GM12878 (cell line): ENCODE results near the gene SPHKAP. TPM values are rescaled to one million over a fixed set of nuclear protein-coding genes. Genes with fewer than 3 reads are reported as not detected.

ENCODE experiments used
- ATAC-seq: fragments of 200-7000 bp; cut with Tn5 transposase; 3 replicates; pipeline ENCODE4 v1.9.1; 2020; ENCODE audit warnings: mild to moderate bottlenecking, moderate library complexity
- BruUV-seq: library from RNA; stranded (reverse); fragments of 400-500 nt; replicated peaks from 2 replicates; lab custom pipeline; 2021; lab: Mats Ljungman, UMichigan
- CTCF ChIA-PET: fragments of 300-600 bp; sonication (Branson Sonifier 250); formaldehyde crosslinking; extraction: SDS; loops from one replicate; lab custom pipeline; 2021; ENCODE audit warnings: inconsistent platforms; lab: Yijun Ruan, JAX
- POLR2A ChIA-PET: fragments of 350-600 bp; formaldehyde crosslinking; extraction: SDS; loops from one replicate; lab custom pipeline; 2021; ENCODE audit warnings: inconsistent platforms; lab: Charles Lee
- RAD21 ChIA-PET: fragments of 300-600 bp; sonication (Branson Sonifier 250); formaldehyde crosslinking; loops from one replicate; lab custom pipeline; 2023; ENCODE audit warnings: antibody characterized with exemption; ENCODE audit not compliant: unreplicated experiment; lab: Charles Lee
- SMC1A ChIA-PET: fragments of 300-600 bp; sonication (Branson Sonifier 250); formaldehyde crosslinking; loops from one replicate; lab custom pipeline; 2023; ENCODE audit not compliant: unreplicated experiment, uncharacterized antibody; lab: Charles Lee
- DNase-seq: peaks from one replicate; pipeline ENCODE4 v3.0.0-alpha.2; 2011; ENCODE audit warnings: low read depth, low spot score
- FAIRE-seq: peaks from 3 replicates; lab custom pipeline; 2011; peaks lifted over from hg19 to GRCh38; lab: Jason Lieb, UNC
- H2AFZ ChIP-seq: 2 replicates; pipeline ENCODE4 v1.6.0; 2011; ENCODE audit warnings: low read depth, low read length, control low read depth; ENCODE audit not compliant: control insufficient read depth
- H3K27ac ChIP-seq: 2 replicates; pipeline ENCODE4 v1.5.1; 2011; ENCODE audit warnings: control low read depth; ENCODE audit not compliant: control insufficient read depth, insufficient read depth
- H3K27me3 ChIP-seq, 2 experiments: replicated peaks in 1 of 2; 2 replicates each; pipeline versions ENCODE4 v1.6.0 to v1.6.1; 2011; ENCODE audit warnings: low read length in 1 of 2; ENCODE audit not compliant: control insufficient read depth in 2 of 2, insufficient read depth in 2 of 2
- H3K36me3 ChIP-seq, 2 experiments: 2 replicates each; pipeline ENCODE4 v1.5.1; 2011; ENCODE audit warnings: low read length in 1 of 2; ENCODE audit not compliant: control insufficient read depth in 2 of 2, insufficient read depth in 2 of 2
- H3K4me1 ChIP-seq: 2 replicates; pipeline ENCODE4 v1.6.1; 2011; ENCODE audit warnings: mild to moderate bottlenecking, low read length, moderate library complexity, mixed read lengths; ENCODE audit not compliant: control insufficient read depth, insufficient read depth
- H3K4me2 ChIP-seq: 2 replicates; pipeline ENCODE4 v1.6.0; 2011; ENCODE audit warnings: control low read depth; ENCODE audit not compliant: control insufficient read depth, insufficient read depth
- H3K4me3 ChIP-seq: fragments of 200-600 bp; sonication (generic); 2 replicates; pipeline ENCODE4 v1.5.1; 2016
- H3K79me2 ChIP-seq: 2 replicates; pipeline ENCODE4 v1.6.0; 2011; ENCODE audit warnings: low read length; ENCODE audit not compliant: control insufficient read depth, insufficient read depth
- H3K9ac ChIP-seq: 2 replicates; pipeline ENCODE4 v1.8.0; 2011; ENCODE audit warnings: low read length, control low read depth, mixed read lengths; ENCODE audit not compliant: control insufficient read depth, insufficient read depth
- H3K9me3 ChIP-seq: replicated peaks from 3 replicates; pipeline ENCODE4 v1.5.1; 2011; ENCODE audit warnings: mild to moderate bottlenecking, low read length; ENCODE audit not compliant: control insufficient read depth, insufficient read depth
- H4K20me1 ChIP-seq: 2 replicates; pipeline ENCODE4 v1.6.0; 2011; ENCODE audit not compliant: control insufficient read depth, insufficient read depth
- DPF2 ChIP-seq: fragments of 450-650 bp; IDR thresholded peaks from 2 replicates; pipeline ENCODE4 v1.6.1; 2017; ENCODE audit warnings: mild to moderate bottlenecking
- GATAD2B ChIP-seq: fragments of 450-650 bp; conservative IDR thresholded peaks from 2 replicates; pipeline ENCODE4 v1.6.1; 2017; ENCODE audit warnings: low read depth, mild to moderate bottlenecking, moderate library complexity
- HDAC2 ChIP-seq: fragments of 200-600 bp; sonication (generic); IDR thresholded peaks from 2 replicates; pipeline ENCODE4 v1.6.1; 2017
- JUND ChIP-seq: IDR thresholded peaks from 2 replicates; pipeline ENCODE4 v1.6.1; 2012; ENCODE audit warnings: low read depth, mild to moderate bottlenecking, low read length, improper control_type of control experiment, moderate library complexity
- KDM1A ChIP-seq: fragments of 200-600 bp; sonication (generic); IDR thresholded peaks from 2 replicates; pipeline ENCODE4 v1.6.1; 2016; ENCODE audit warnings: borderline replicate concordance
- KLF5 ChIP-seq: fragments of 450-650 bp; IDR thresholded peaks from 2 replicates; pipeline ENCODE4 v1.6.1; 2014; ENCODE audit warnings: mild to moderate bottlenecking; ENCODE audit not compliant: partially characterized antibody
- MTA3 ChIP-seq: IDR thresholded peaks from 2 replicates; pipeline ENCODE4 v1.6.1; 2012; ENCODE audit warnings: low read length, inconsistent platforms, borderline replicate concordance
- NFIC ChIP-seq: IDR thresholded peaks from 2 replicates; pipeline ENCODE4 v1.6.1; 2012; ENCODE audit warnings: low read depth, mild to moderate bottlenecking, inconsistent platforms, low read length, moderate library complexity
- RCOR1 ChIP-seq: conservative IDR thresholded peaks from 2 replicates; pipeline ENCODE4 v1.6.1; 2012; ENCODE audit warnings: low read depth, low read length, improper control_type of control experiment
- RUNX3 ChIP-seq: IDR thresholded peaks from 2 replicates; pipeline ENCODE4 v1.6.1; 2012; ENCODE audit warnings: low read length, inconsistent platforms
- TAF1 ChIP-seq: IDR thresholded peaks from 2 replicates; pipeline ENCODE4 v1.6.1; 2011; ENCODE audit warnings: mild to moderate bottlenecking, low read depth, low read length, borderline replicate concordance
- WRNIP1 ChIP-seq: IDR thresholded peaks from 2 replicates; pipeline ENCODE4 v1.6.1; 2011; ENCODE audit warnings: low read depth, low read length, improper control_type of control experiment, borderline replicate concordance
- ZNF217 ChIP-seq: fragments of 450-650 bp; IDR thresholded peaks from 2 replicates; pipeline ENCODE4 v1.6.1; 2017; ENCODE audit warnings: antibody characterized with exemption, mild to moderate bottlenecking
- ZNF24 ChIP-seq: fragments of 450-650 bp; IDR thresholded peaks from 2 replicates; pipeline ENCODE4 v1.6.1; 2017; ENCODE audit warnings: antibody characterized with exemption, mild to moderate bottlenecking
- ZNF622 ChIP-seq: fragments of 450-650 bp; IDR thresholded peaks from 2 replicates; pipeline ENCODE4 v1.6.1; 2017; ENCODE audit warnings: mild to moderate bottlenecking, inconsistent platforms
- WGBS: methylation state at CpG from one replicate; pipeline ENCODE4 v1.1.6; 2016; ENCODE audit warnings: low lambda C conversion rate; ENCODE audit not compliant: insufficient replicate concordance, insufficient coverage; ENCODE audit errors: missing lambda C conversion rate; 5-methylcytosine and 5-hydroxymethylcytosine counted together
- in situ Hi-C: fragments of 300-500 bp; cut with MboI; formaldehyde crosslinking; loops from 9 replicates; pipeline ENCODE4 v1.14.3; 2018; ENCODE audit warnings: mixed read lengths
- intact Hi-C: fragments of 100-400 bp; cut with micrococcal nuclease; formaldehyde crosslinking; loops from one replicate; pipeline ENCODE4 v1.14.2; 2022; ENCODE audit not compliant: unreplicated experiment
- polyA plus RNA-seq, 11 experiments: library from polyadenylated mRNA; depleted of rRNA in 4 of 11; unstranded in 6 of 11; stranded (reverse) in 5 of 11; fragments of >200 nt; fragmentation: Nextera tagmentation in 4 of 11; fragmentation: Illumina TruSeq in 1 of 11; extraction: Ambion mirVana in 4 of 11; extraction: Trizol in 1 of 11; gene quantifications; 1 replicate in 1 of 11; 2 replicates in 10 of 11; pipeline versions ENCODE4 v1.2.1 to v1.2.3, GENCODE V29; 2011 to 2016; ENCODE audit warnings: inconsistent platforms in 2 of 11, missing spikeins in 2 of 11, low read depth in 1 of 11
- total RNA-seq, 4 experiments: library from RNA; depleted of rRNA in 3 of 4; stranded (reverse); fragments of >200 nt in 3 of 4; fragmentation: Illumina TruSeq in 1 of 4; extraction: Trizol in 1 of 4; gene quantifications; 2 replicates each; pipeline versions ENCODE4 v1.2.1 to v1.2.3, GENCODE V29; 2013 to 2021
- TF ChIP-seq, protein P1 (sequence below), 3 experiments: IDR thresholded peaks in 2 of 3; conservative IDR thresholded peaks in 1 of 3; 2 replicates each; pipeline ENCODE4 v1.5.1; 2011; ENCODE audit warnings: low read depth in 3 of 3, low read length in 3 of 3, mild to moderate bottlenecking in 3 of 3, control low read depth in 2 of 3, moderate library complexity in 2 of 3, inconsistent platforms in 1 of 3, mixed read lengths in 1 of 3; ENCODE audit not compliant: control insufficient read depth in 2 of 3, insufficient read depth in 1 of 3; ENCODE audit errors: extremely low read depth in 1 of 3
- TF ChIP-seq, protein P2 (sequence below): fragments of 450-650 bp; IDR thresholded peaks from 2 replicates; pipeline ENCODE4 v1.6.1; 2014; ENCODE audit warnings: mild to moderate bottlenecking

Gene SPHKAP
- total and polyA plus RNA-seq, 10 of the 15 experiments (the other 5 are each of a cell fraction or from before 2014, with no cell fraction given) = 0.03 TPM; not detected in 9

DNA sequence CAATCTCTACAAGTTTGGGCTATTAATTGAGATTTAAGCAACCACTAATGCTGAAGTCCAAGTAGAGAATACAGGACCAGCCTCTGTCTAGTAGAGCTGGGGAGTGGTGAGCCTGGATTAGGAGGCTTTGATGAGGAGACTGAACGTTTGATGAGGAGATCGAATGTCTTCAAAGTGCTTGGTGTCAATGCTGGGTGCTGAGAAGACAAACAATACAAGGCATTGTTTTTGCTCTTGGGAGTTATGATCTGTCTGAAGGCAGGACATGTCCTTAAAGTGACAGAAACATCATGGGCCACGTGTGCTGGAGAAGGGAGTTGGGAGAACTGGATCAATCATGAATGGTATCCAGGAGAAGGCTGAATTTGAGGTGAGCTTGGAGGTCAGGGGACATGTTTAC lies 143.6 kb downstream of the SPHKAP start:
- Histone ChIP-seq H3K36me3 (no peaks in the 10 kb centered on the region), H3K4me3 (no peak overlapping the region), H3K9ac (no peak overlapping the region), H3K27me3 (no peaks in the 10 kb centered on the region), H3K4me1 (no peaks in the 10 kb centered on the region), H3K27ac (no peak overlapping the region), H3K9me3 (no peaks in the 10 kb centered on the region), H4K20me1 (no peaks in the 10 kb centered on the region), H3K4me2 (no peak overlapping the region), H2AFZ (no peak overlapping the region), H3K79me2 (no peaks in the 10 kb centered on the region)
- in situ Hi-C loops = no loop called here
- ATAC-seq = no peak
- WGBS = 0% methylated on average over 3 of the region's 3 CpGs
- ChIA-PET SMC1A (interaction anchor here (1.2 kb wide), 1 partner anchor 13 kb away, joined by 3 read pairs; no protein-coding TSS in a partner anchor), RAD21 (no interaction called here), CTCF (interaction anchor here (1.0 to 3.2 kb wide), 2 partner anchors 619 to 622 kb away, joined by 3 to 10 read pairs; no protein-coding TSS in a partner anchor), POLR2A (no interaction called here)
- TF ChIP-seq ZNF24 (no peak), ZNF217 (no peak), DPF2 (no peak), TAF1 (no peak), WRNIP1 (no peak), HDAC2 (no peak), NFIC (no peak)
- FAIRE-seq = no peak
- intact Hi-C loops = loop anchor here (2.0 to 5.0 kb wide), 2 partner anchors 101 to 621 kb away; no protein-coding TSS in a partner anchor
- DNase-seq = no peak
- no TSS peak for BruUV-seq

DNA sequence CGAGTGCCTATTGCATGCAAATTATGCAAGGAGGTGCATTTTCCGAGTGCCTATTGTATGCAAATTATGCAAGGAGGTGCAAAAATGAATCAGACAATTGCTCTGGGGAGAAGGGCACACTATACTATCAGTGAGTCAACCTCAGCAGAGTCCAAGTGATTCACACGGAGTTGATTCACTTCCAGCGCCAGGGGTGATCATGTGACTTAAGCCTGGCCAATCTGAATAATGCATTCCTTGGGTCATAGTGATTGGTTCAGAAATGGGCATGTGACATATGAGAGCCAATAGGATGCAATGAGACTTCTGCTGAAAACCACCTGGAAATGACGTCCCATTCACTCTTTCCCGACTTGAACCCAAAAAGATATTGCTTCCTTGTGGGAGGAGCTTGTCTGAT lies 157.9 kb downstream of the SPHKAP start:
- Histone ChIP-seq H3K79me2 (no peaks in the 10 kb centered on the region), H3K27me3 (no peaks in the 10 kb centered on the region), H3K4me3 (no peak overlapping the region), H3K36me3 (no peaks in the 10 kb centered on the region), H3K9ac (no peak overlapping the region), H3K27ac (no peak overlapping the region), H3K4me1 (no peaks in the 10 kb centered on the region), H3K9me3 (no peaks in the 10 kb centered on the region), H4K20me1 (no peaks in the 10 kb centered on the region), H2AFZ (no peak overlapping the region), H3K4me2 (no peak overlapping the region)
- FAIRE-seq (no peak), ATAC-seq (no peak), DNase-seq (no peak)
- no TSS peak for BruUV-seq
- in situ Hi-C loops = no loop called here
- CTCF ChIA-PET = interaction anchor here (1.9 kb wide), 1 partner anchor 16 kb away, joined by 7 read pairs; no protein-coding TSS in a partner anchor
- intact Hi-C loops = no loop called here
- WGBS = 37% methylated on average over 6 of the region's 6 CpGs
- RAD21 ChIA-PET = no interaction called here
- POLR2A ChIA-PET = interaction anchor here (0.6 kb wide), 1 partner anchor 199 kb away, joined by 3 read pairs; no protein-coding TSS in a partner anchor
- SMC1A ChIA-PET = interaction anchor here (1.5 kb wide), 1 partner anchor 633 kb away, joined by 3 read pairs; no protein-coding TSS in a partner anchor
- TF ChIP-seq RCOR1 = no peak
- no peak for TF ChIP-seq MTA3
- no peak for TF ChIP-seq ZNF622
- no peak for TF ChIP-seq RUNX3
- no peak for TF ChIP-seq GATAD2B
- no peak for TF ChIP-seq JUND
- TF ChIP-seq, protein P1, sequence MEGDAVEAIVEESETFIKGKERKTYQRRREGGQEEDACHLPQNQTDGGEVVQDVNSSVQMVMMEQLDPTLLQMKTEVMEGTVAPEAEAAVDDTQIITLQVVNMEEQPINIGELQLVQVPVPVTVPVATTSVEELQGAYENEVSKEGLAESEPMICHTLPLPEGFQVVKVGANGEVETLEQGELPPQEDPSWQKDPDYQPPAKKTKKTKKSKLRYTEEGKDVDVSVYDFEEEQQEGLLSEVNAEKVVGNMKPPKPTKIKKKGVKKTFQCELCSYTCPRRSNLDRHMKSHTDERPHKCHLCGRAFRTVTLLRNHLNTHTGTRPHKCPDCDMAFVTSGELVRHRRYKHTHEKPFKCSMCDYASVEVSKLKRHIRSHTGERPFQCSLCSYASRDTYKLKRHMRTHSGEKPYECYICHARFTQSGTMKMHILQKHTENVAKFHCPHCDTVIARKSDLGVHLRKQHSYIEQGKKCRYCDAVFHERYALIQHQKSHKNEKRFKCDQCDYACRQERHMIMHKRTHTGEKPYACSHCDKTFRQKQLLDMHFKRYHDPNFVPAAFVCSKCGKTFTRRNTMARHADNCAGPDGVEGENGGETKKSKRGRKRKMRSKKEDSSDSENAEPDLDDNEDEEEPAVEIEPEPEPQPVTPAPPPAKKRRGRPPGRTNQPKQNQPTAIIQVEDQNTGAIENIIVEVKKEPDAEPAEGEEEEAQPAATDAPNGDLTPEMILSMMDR (IDR thresholded peaks at IDR 0.05 in 2 of 3, conservative IDR thresholded peaks at IDR 0.05 in 1 of 3; ENCODE audit: control insufficient read depth in 2 of 3, extremely low read depth in 1 of 3, insufficient read depth in 1 of 3, low read depth in 3 of 3, low read length in 3 of 3) = no peak
- TF ChIP-seq, protein P2, sequence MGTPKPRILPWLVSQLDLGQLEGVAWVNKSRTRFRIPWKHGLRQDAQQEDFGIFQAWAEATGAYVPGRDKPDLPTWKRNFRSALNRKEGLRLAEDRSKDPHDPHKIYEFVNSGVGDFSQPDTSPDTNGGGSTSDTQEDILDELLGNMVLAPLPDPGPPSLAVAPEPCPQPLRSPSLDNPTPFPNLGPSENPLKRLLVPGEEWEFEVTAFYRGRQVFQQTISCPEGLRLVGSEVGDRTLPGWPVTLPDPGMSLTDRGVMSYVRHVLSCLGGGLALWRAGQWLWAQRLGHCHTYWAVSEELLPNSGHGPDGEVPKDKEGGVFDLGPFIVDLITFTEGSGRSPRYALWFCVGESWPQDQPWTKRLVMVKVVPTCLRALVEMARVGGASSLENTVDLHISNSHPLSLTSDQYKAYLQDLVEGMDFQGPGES = no peak
- TF ChIP-seq KDM1A = no peak
- no peak for TF ChIP-seq KLF5
- no peak for TF ChIP-seq ZNF24
